ENCODE data around the gene NAB1. TPM values are rescaled to one million over a fixed set of nuclear protein-coding genes. Genes with fewer than 3 reads are reported as not detected.

The NAB1 gene
- total RNA-seq, 3 donors from 2014 or later, result 23.4 to 55.0 (median 28.9) TPM

- DNase-seq, result no peak
- no peaks in the 10 kb centered on the region for H3K36me3 ChIP-seq (ENCODE audit: low read depth)
- no peak for ATAC-seq
- H3K4me1 ChIP-seq (ENCODE audit: low read depth), result peaks cover 2% of the 10 kb centered on the region
- no peaks in the 10 kb centered on the region for H3K9me3 ChIP-seq
- intact Hi-C loops (cut with DNase I, micrococcal nuclease), result no loop called here
- TF ChIP-seq CTCF (IDR thresholded peaks at IDR 0.05), result no peak
- no peak overlapping the region for H3K4me3 ChIP-seq
Measured at GRCh38 chr2:190685333-190685732, 36.5 kb downstream of the NAB1 start.

- no peak for DNase-seq
Measured at GRCh38 chr2:190693533-190694232, 44.8 kb downstream of the NAB1 start.

GRCh38 chr2:190694479-190694878 is 45.6 kb downstream of the NAB1 start:
- no peaks in the 10 kb centered on the region for H3K36me3 ChIP-seq (ENCODE audit: low read depth)
- DNase-seq (no peak), ATAC-seq (no peak)
- intact Hi-C loops (cut with DNase I, micrococcal nuclease), result no loop called here
- TF ChIP-seq CTCF (IDR thresholded peaks at IDR 0.05), result no peak
- no peaks in the 10 kb centered on the region for H3K4me1 ChIP-seq (ENCODE audit: low read depth)
- no peak overlapping the region for H3K4me3 ChIP-seq
- no peaks in the 10 kb centered on the region for H3K9me3 ChIP-seq

More at GRCh38 chr2:190693533-190694232, 44.8 kb downstream of the NAB1 start:
- H3K9me3 ChIP-seq, result no peaks in the 10 kb centered on the region
- TF ChIP-seq CTCF (IDR thresholded peaks at IDR 0.05), result no peak
- no peak overlapping the region for H3K4me3 ChIP-seq
- no peaks in the 10 kb centered on the region for H3K36me3 ChIP-seq (ENCODE audit: low read depth)
- ATAC-seq, result no peak
- no peaks in the 10 kb centered on the region for H3K4me1 ChIP-seq (ENCODE audit: low read depth)
- intact Hi-C loops (cut with DNase I, micrococcal nuclease), result no loop called here

GRCh38 chr2:190695739-190696138 is 46.9 kb downstream of the NAB1 start:
- TF ChIP-seq CTCF (IDR thresholded peaks at IDR 0.05), result no peak
- intact Hi-C loops (cut with DNase I, micrococcal nuclease), result no loop called here
- Histone ChIP-seq H3K36me3 (ENCODE audit: low read depth) (no peaks in the 10 kb centered on the region), H3K4me3 (no peak overlapping the region), H3K4me1 (ENCODE audit: low read depth) (no peaks in the 10 kb centered on the region), H3K9me3 (no peaks in the 10 kb centered on the region)
- DNase-seq, result no peak
- no peak for ATAC-seq

- H3K36me3 ChIP-seq (ENCODE audit: low read depth), result no peaks in the 10 kb centered on the region
- intact Hi-C loops (cut with DNase I, micrococcal nuclease), result no loop called here
- ATAC-seq, result peak; percentile 31
- TF ChIP-seq CTCF (IDR thresholded peaks at IDR 0.05), result no peak
- no peak for DNase-seq
- H3K9me3 ChIP-seq, result no peaks in the 10 kb centered on the region
- H3K4me1 ChIP-seq (ENCODE audit: low read depth), result no peaks in the 10 kb centered on the region
- H3K4me3 ChIP-seq, result no peak overlapping the region
Measured at GRCh38 chr2:190696792-190697398, 48.0 kb downstream of the NAB1 start.
